Right lobe of liver (tissue), 6 donors: ENCODE measurements around the gene PLXNA3. TPM values are rescaled to one million over a fixed set of nuclear protein-coding genes. Genes with fewer than 3 reads are reported as not detected.

Experiments
- ATAC-seq, 4 donors: fragments of 200-7000 bp; cut with Tn5 transposase; one replicate each; pipeline ENCODE4 v1.9.1; 2020; ENCODE audit warnings: mild to moderate bottlenecking in 4 of 4, moderate library complexity in 4 of 4
- DNase-seq, 3 donors: peaks; one replicate each; pipeline ENCODE4 v3.0.0-alpha.2; 2020
- H3K27ac ChIP-seq, 3 donors: fragments of 200-600 bp; one replicate each; pipeline ENCODE4 v1.8.0; 2022
- H3K27me3 ChIP-seq, 2 donors: fragments of 200-600 bp; one replicate each; pipeline ENCODE4 v1.8.0; 2022
- H3K36me3 ChIP-seq, 4 donors: fragments of 200-600 bp; sonication (generic) in 1 of 4; one replicate each; pipeline versions ENCODE4 v1.5.1 to v1.8.0; 2017 to 2022; ENCODE audit warnings: control low read depth in 1 of 4
- H3K4me1 ChIP-seq, 4 donors: fragments of 200-600 bp; sonication (generic) in 1 of 4; one replicate each; pipeline versions ENCODE4 v1.5.1 to v1.8.0; 2017 to 2022; ENCODE audit warnings: control low read depth in 1 of 4
- H3K4me3 ChIP-seq, 3 donors: fragments of 200-600 bp; one replicate each; pipeline ENCODE4 v1.8.0; 2022
- H3K9me3 ChIP-seq, 4 donors: fragments of 200-600 bp; sonication (generic) in 1 of 4; one replicate each; pipeline versions ENCODE4 v1.5.1 to v1.8.0; 2017 to 2022; ENCODE audit warnings: control low read depth in 1 of 4
- CTCF ChIP-seq, 4 donors: fragments of 200-600 bp in 3 of 4; fragments of 450-650 bp in 1 of 4; IDR thresholded peaks; one replicate each; pipeline versions ENCODE4 v1.5.1 to v1.8.0; 2016 to 2022; ENCODE audit warnings: antibody characterized with exemption in 4 of 4, mild to moderate bottlenecking in 2 of 4
- POLR2A ChIP-seq: fragments of 450-650 bp; IDR thresholded peaks from one replicate; pipeline ENCODE4 v1.6.1; 2017; ENCODE audit warnings: antibody characterized with exemption, mild to moderate bottlenecking
- WGBS: methylation state at CpG from one replicate; pipeline ENCODE4 v1.1.6; 2018; ENCODE audit warnings: low coverage, low lambda C conversion rate; ENCODE audit not compliant: insufficient coverage; ENCODE audit errors: missing lambda C conversion rate; 5-methylcytosine and 5-hydroxymethylcytosine counted together
- intact Hi-C, 2 donors: fragments of 100-400 bp; cut with DNase I; formaldehyde crosslinking; loops; one replicate each; pipeline versions ENCODE4 v1.11.2 to v1.14.1; 2022
- total RNA-seq, 6 experiments: library from RNA; depleted of rRNA in 2 of 6; stranded (reverse); fragments of >200 nt in 2 of 6; fragmentation: NEBNext Ultra II Directional in 3 of 6; extraction: Animal tissue kit (Norgen Biotek cat#: 25700) in 3 of 6; gene quantifications; one replicate each; pipeline versions ENCODE4 v1.1.0 to v1.2.4, GENCODE V29; 2016 to 2023
- donor health status: DM: no; HTN: yes; CAD: no.
- donor health status: DM: no; HTN: no; CAD: no.
- donor health status: DM: no; HTN: no; CAD: no.
- donor health status: DM: no; HTN: yes; CAD: no.
- donor health status: DM: no; HTN: yes; CAD: no.

Gene PLXNA3
- total RNA-seq, 6 experiments from 2014 or later: 1.3 to 22.8 (median 2.6) TPM

GRCh38 chrX:154412468-154412867, 45.6 kb upstream of the PLXNA3 start:
- WGBS: 20% methylated on average over 3 of the region's 4 CpGs
- TF ChIP-seq POLR2A (no peak), CTCF (IDR thresholded peaks at IDR 0.05) (no peak)
- Histone ChIP-seq H3K9me3 (no peaks in the 10 kb centered on the region), H3K27ac (peak overlapping the region; percentile 78 to 88 (median 86)), H3K36me3 (no peaks in the 10 kb centered on the region), H3K27me3 (no peaks in the 10 kb centered on the region), H3K4me1 (no peaks in the 10 kb centered on the region), H3K4me3 (peak overlapping the region; percentile 52 to 72 (median 70))
- ATAC-seq (peak in 3 of 4 donors; percentile 6 to 21 (median 7)), DNase-seq (no peak)
- intact Hi-C loops: no loop called here

GRCh38 chrX:154413142-154413541, 44.9 kb upstream of the PLXNA3 start:
- TF ChIP-seq POLR2A: no peak
- TF ChIP-seq CTCF (IDR thresholded peaks at IDR 0.05): no peak
- H3K4me3 ChIP-seq: no peak overlapping the region
- H3K36me3 ChIP-seq: no peaks in the 10 kb centered on the region
- DNase-seq (no peak), ATAC-seq (no peak)
- H3K9me3 ChIP-seq: no peaks in the 10 kb centered on the region
- intact Hi-C loops: no loop called here
- H3K4me1 ChIP-seq: no peaks in the 10 kb centered on the region
- no peak overlapping the region for H3K27ac ChIP-seq
- H3K27me3 ChIP-seq: no peaks in the 10 kb centered on the region
- WGBS: no CpG with 5 or more reads among the region's 8 CpGs

DNA sequence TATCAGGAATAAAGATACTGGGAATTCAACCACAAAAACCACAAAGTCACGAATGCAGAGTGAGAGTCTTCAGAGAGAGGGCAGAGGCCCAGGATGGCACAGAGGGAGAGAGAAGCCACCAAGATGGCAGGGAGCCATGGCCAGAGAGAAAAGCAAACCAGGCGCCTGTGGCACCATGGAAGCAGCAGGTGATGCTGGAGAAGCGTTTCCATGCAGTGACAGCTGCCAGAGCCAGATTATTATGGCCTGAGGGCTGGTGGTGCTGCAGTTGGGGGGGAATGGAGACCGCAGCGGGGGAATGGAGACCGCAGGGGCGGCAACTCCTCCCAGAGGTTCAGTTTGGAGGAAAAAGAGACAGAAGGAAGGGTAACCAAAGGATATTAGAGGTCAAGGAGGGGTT, 40.9 kb upstream of the PLXNA3 start:
- WGBS: 61% methylated on average over 7 of the region's 7 CpGs
- TF ChIP-seq CTCF (IDR thresholded peaks at IDR 0.05): no peak
- no peak for TF ChIP-seq POLR2A
- Histone ChIP-seq H3K9me3 (no peaks in the 10 kb centered on the region), H3K36me3 (no peaks in the 10 kb centered on the region), H3K4me3 (no peak overlapping the region), H3K27ac (no peak overlapping the region), H3K27me3 (no peaks in the 10 kb centered on the region), H3K4me1 (no peaks in the 10 kb centered on the region)
- intact Hi-C loops: no loop called here
- DNase-seq (no peak), ATAC-seq (no peak)

DNA sequence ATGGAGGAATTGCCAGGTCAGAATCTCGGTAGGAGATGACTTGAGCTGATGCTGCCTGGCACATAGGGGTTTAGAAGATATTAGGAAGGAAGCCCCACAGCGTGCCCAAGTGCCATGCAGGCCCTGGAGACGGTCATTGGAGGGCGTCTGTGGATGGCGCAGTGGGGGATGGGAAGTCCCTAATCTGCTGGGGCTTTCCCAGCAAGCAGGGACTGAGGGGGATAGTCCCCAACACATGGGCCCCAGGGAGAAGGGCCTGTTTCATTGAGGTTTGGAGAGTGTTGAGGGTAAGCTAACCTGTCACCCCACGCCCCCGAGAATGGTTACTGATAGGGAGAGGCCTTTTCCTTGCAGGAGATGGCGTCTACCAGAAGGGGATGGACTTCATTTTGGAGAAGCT, 38.9 kb upstream of the PLXNA3 start:
- ATAC-seq (no peak), DNase-seq (no peak)
- H3K4me3 ChIP-seq: no peak overlapping the region
- H3K36me3 ChIP-seq: no peaks in the 10 kb centered on the region
- no peaks in the 10 kb centered on the region for H3K4me1 ChIP-seq
- 83% methylated on average over 4 of the region's 8 CpGs for WGBS
- TF ChIP-seq POLR2A: no peak
- TF ChIP-seq CTCF (IDR thresholded peaks at IDR 0.05): no peak
- H3K27ac ChIP-seq: no peak overlapping the region
- intact Hi-C loops: no loop called here
- H3K9me3 ChIP-seq: no peaks in the 10 kb centered on the region
- H3K27me3 ChIP-seq: no peaks in the 10 kb centered on the region
